Endothelial cell (in vitro differentiated cells): ENCODE data around the gene PIAS4. TPM values are rescaled to one million over a fixed set of nuclear protein-coding genes. Genes with fewer than 3 reads are reported as not detected.

Experiments used
- DNase-seq: peaks from one replicate; pipeline ENCODE4 v3.0.0; 2021; ENCODE audit warnings: low spot score
- H3K27ac Mint-ChIP-seq: one replicate; pipeline ENCODE4 v1.8.0; 2021; ENCODE audit warnings: mixed read lengths, inconsistent platforms; ENCODE audit not compliant: unreplicated experiment
- H3K27me3 Mint-ChIP-seq: one replicate; pipeline ENCODE4 v1.8.0; 2021; ENCODE audit warnings: mild to moderate bottlenecking, moderate library complexity, mixed read lengths, inconsistent platforms; ENCODE audit not compliant: unreplicated experiment
- H3K36me3 Mint-ChIP-seq: one replicate; pipeline ENCODE4 v1.8.0; 2021; ENCODE audit warnings: mild to moderate bottlenecking, low read depth, mixed read lengths, inconsistent platforms; ENCODE audit not compliant: unreplicated experiment
- H3K4me1 Mint-ChIP-seq: one replicate; pipeline ENCODE4 v1.8.0; 2021; ENCODE audit warnings: mild to moderate bottlenecking, mixed read lengths, inconsistent platforms; ENCODE audit not compliant: unreplicated experiment
- H3K4me3 Mint-ChIP-seq: one replicate; pipeline ENCODE4 v1.8.0; 2021; ENCODE audit warnings: mild to moderate bottlenecking, mixed read lengths, inconsistent platforms; ENCODE audit not compliant: unreplicated experiment
- H3K9me3 Mint-ChIP-seq: one replicate; pipeline ENCODE4 v1.8.0; 2021; ENCODE audit warnings: mixed read lengths, inconsistent platforms; ENCODE audit not compliant: unreplicated experiment
- total RNA-seq: library from RNA; stranded (reverse); fragmentation: NEBNext Ultra II Directional; extraction: Animal tissue kit (Norgen Biotek cat#: 25700); gene quantifications from one replicate; pipeline ENCODE4 v1.2.1, GENCODE V29; 2021; ENCODE audit not compliant: unreplicated experiment
- TF ChIP-seq, protein P1 (sequence below): fragments of 200-600 bp; sonication (generic); IDR thresholded peaks from one replicate; pipeline ENCODE4 v1.5.0; 2021; ENCODE audit warnings: antibody characterized with exemption; ENCODE audit not compliant: unreplicated experiment

PIAS4 gene
- total RNA-seq, 1 donor from 2014 or later, result 41.2 TPM

DNA sequence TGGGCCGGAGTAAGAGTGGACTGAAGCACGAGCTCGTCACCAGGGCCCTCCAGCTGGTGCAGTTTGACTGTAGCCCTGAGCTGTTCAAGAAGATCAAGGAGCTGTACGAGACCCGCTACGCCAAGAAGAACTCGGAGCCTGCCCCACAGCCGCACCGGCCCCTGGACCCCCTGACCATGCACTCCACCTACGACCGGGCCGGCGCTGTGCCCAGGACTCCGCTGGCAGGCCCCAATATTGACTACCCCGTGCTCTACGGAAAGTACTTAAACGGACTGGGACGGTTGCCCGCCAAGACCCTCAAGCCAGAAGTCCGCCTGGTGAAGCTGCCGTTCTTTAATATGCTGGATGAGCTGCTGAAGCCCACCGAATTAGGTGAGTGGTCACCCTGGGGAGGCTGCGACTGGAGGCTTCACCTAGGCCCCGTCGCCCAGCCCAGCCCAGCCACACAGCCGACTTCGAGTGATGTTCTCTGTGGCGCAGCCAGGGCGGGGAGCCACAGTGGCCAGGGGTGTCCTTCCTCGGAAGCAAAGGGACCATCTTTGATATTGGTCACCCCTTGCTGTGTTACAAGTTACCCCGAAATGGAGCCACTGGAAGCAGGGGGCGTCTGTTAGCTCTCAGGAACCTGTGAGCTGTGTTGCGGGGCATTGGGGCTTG, 5.6 kb downstream of the PIAS4 start:
- TF ChIP-seq, protein P1, sequence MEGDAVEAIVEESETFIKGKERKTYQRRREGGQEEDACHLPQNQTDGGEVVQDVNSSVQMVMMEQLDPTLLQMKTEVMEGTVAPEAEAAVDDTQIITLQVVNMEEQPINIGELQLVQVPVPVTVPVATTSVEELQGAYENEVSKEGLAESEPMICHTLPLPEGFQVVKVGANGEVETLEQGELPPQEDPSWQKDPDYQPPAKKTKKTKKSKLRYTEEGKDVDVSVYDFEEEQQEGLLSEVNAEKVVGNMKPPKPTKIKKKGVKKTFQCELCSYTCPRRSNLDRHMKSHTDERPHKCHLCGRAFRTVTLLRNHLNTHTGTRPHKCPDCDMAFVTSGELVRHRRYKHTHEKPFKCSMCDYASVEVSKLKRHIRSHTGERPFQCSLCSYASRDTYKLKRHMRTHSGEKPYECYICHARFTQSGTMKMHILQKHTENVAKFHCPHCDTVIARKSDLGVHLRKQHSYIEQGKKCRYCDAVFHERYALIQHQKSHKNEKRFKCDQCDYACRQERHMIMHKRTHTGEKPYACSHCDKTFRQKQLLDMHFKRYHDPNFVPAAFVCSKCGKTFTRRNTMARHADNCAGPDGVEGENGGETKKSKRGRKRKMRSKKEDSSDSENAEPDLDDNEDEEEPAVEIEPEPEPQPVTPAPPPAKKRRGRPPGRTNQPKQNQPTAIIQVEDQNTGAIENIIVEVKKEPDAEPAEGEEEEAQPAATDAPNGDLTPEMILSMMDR, result no peak
- Mint-ChIP-seq H3K36me3 (peaks cover 4% of the 10 kb centered on the region), H3K9me3 (no peaks in the 10 kb centered on the region), H3K4me3 (no peak overlapping the region), H3K4me1 (peaks cover 23% of the 10 kb centered on the region), H3K27me3 (peaks cover 6% of the 10 kb centered on the region), H3K27ac (no peak overlapping the region)
- DNase-seq, result no peak

DNA sequence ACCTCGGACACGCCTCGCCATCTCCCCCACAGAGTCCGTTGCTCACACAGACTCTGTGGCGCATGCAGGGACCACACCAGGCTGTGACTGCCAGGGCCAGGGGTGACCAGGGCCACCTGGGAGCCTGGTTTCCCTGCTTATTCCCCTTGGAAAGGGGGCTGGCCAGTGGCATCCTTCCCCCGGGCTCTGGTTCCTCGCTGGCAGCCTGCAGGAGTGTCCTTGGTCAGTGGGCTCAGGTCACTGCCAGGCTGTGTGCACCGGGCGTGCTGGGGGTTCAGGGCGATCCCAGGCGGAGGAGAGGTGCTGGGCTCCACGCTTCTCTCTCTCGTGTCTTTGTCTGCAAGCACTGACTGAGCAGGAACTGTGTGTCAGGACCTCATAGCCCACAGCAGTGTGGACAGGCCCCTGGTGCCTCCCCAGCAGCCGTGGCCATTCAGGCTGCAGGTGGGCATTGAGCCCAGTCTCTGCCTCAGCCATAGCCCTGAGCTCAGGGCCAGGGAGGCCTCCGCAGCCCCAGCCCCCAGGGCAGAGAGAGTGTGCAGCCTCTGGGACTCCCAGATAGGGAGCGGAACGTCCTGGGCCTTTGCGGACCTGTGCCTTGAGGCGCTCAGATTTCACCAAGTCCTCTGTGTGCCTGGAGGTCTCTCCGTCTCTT, 6.5 kb downstream of the PIAS4 start:
- H3K36me3 Mint-ChIP-seq, result no peaks in the 10 kb centered on the region
- peaks cover 16% of the 10 kb centered on the region for H3K4me1 Mint-ChIP-seq
- H3K4me3 Mint-ChIP-seq, result no peak overlapping the region
- peaks cover 3% of the 10 kb centered on the region for H3K27me3 Mint-ChIP-seq
- no peak for DNase-seq
- no peaks in the 10 kb centered on the region for H3K9me3 Mint-ChIP-seq
- no peak overlapping the region for H3K27ac Mint-ChIP-seq
- TF ChIP-seq, protein P1, result no peak

DNA sequence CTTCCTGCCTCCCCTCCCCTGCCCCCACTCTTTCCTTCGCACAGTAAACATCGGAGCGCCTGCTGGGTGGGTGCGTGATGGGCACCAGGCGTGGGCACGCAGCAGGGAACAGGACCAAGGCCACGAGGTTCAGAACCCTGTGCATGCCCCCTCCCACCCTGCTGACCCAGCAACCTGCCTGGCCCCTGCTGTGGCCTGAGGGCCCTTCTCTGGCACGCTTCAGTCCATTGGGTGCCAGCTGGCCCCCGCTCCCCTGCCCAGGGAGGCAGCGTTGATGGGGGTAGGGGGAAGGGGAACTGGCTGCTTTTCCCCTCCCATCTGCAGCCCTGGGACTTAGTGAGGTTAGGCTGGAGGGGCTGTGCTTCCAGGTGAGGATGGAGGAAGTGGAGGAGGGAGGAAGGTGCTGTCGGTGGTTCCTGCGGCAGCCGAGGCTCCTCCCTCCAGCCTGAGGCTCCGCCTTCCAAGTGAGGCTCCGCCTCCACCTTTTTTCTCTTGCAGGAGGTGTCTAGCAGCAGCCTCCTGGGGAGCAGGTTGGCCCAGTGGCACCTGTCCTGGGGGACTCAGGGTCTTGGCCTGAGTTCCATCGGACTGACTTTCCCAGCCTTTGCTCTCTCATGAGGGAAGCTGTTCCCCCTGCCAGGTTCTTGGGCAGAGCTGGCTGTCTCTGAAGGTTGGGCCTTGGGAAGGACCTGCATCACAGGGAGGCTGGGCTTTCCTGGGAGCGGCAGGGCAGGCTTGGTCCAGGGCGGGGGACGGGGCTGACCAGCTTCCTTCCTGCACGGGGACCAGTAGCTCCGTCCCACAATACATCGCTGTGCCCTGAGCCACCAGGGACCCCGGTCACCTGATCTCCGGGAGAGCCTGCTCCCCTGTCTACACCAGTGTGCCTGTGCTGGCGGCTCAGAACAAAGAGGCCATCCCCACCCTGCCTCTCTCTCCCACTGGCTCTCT, 7.3 kb downstream of the PIAS4 start:
- no peak for DNase-seq
- peaks cover 8% of the 10 kb centered on the region for H3K4me1 Mint-ChIP-seq
- no peak overlapping the region for H3K4me3 Mint-ChIP-seq
- TF ChIP-seq, protein P1, result no peak
- no peaks in the 10 kb centered on the region for H3K36me3 Mint-ChIP-seq
- peaks cover 3% of the 10 kb centered on the region for H3K27me3 Mint-ChIP-seq
- H3K27ac Mint-ChIP-seq, result no peak overlapping the region
- no peaks in the 10 kb centered on the region for H3K9me3 Mint-ChIP-seq

DNA sequence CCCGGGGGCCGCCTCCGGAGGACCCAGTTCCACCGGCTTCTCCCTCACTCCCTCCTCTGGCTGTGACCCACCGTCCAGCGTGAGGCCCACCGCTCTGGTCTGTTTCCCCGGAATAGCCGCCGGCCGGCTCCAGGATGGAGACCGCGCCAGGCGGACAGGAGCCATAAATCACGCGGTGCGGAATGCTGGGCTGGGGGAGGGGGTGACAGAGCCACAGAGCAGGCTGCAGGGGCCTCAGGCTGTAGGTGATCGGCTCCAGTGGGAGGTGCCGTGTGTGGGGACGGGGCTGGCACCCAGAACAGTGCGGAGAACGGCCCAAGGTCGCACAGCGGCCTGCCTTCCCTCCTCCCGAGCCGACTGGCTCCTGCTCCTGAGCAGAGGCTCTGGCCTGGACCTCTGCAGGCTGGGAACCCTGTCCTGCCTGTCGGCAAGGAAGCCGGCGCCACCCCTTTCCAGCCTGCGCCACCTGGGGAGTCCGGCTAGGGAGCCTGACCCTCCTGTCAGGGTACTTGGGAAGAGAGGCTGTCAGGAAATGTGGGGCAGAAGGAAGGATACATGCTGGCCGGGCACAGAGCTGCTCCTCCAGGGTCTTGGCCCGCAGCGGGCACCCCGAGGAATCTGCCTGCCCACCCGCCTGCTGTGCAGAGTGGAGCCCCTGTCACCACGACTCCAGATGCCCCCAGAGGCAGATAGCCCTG, 8.3 kb downstream of the PIAS4 start:
- Mint-ChIP-seq H3K9me3 (no peaks in the 10 kb centered on the region), H3K4me3 (no peak overlapping the region), H3K27me3 (peaks cover 3% of the 10 kb centered on the region)

More for the DNA sequence above, 8.3 kb downstream of the PIAS4 start:
- no peak for DNase-seq
- Mint-ChIP-seq H3K27ac (no peak overlapping the region), H3K36me3 (peaks cover 5% of the 10 kb centered on the region), H3K4me1 (peaks cover 6% of the 10 kb centered on the region)
- TF ChIP-seq, protein P1, result no peak
